Fibroblast of pulmonary artery (primary cell): Measurements from ENCODE around the gene DSG2.

Experiments used
- DNase-seq: peaks from one replicate; pipeline ENCODE4 v3.0.0-alpha.2; 2010; ENCODE audit warnings: low read depth
- H3K4me3 ChIP-seq: replicated peaks from 2 replicates; pipeline ENCODE4 v1.5.1; 2011; ENCODE audit warnings: low read depth, mild to moderate bottlenecking, control low read depth, low read length, moderate library complexity
- CTCF ChIP-seq: IDR thresholded peaks from 2 replicates; pipeline ENCODE4 v1.5.1; 2011; ENCODE audit warnings: mild to moderate bottlenecking, control low read depth, low read length, inconsistent platforms; ENCODE audit errors: missing control alignments

DSG2 gene

DNA sequence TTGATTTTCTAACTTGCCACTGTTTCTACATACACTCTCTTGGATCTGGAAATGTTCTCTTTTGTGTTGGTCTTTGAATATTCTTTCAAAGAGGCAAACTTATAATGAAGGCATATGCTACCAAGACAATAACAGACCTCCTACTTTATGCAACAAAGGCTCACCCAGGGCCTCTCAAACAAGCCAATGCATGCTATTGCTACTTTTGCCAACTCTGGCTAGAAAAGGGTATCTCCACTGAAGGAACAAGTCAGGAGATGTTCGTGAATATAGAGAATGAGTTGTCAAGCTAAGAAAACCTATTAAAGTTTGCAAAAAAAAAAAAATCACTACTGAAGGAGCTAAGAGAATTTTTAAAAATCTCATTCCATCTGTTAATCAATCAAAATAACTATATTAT, 15.9 kb upstream of the DSG2 start:
- no peak for DNase-seq
- H3K4me3 ChIP-seq = no peak overlapping the region
- TF ChIP-seq CTCF = no peak

DNA sequence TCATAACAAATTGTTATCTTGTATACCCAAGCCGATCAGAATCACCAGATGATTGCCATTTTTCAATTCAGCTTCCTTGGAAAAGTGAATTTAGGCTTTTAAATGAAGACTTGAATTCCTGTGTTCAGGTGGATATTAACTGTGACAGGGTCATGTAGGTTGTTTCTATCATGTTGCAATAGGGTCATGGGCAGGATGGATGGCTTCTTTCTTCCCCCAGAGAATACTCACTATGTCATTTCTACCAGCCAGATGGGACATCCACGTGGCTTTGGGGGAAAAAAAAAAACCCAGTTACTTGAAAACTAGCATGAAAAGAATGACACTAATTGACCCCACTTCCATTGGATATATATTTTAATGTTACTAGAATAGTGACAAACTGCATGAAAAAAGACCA, 14.6 kb upstream of the DSG2 start:
- no peak for DNase-seq
- no peak overlapping the region for H3K4me3 ChIP-seq
- TF ChIP-seq CTCF = no peak

GRCh38 chr18:31484461-31484860, 13.5 kb upstream of the DSG2 start:
- DNase-seq = no peak
- no peak for TF ChIP-seq CTCF
- H3K4me3 ChIP-seq = no peak overlapping the region

- H3K4me3 ChIP-seq = no peak overlapping the region
- no peak for TF ChIP-seq CTCF
- DNase-seq = peak; percentile 45
These were observed 11.8 kb upstream of the DSG2 start for GRCh38 chr18:31486165-31486564.

DNA sequence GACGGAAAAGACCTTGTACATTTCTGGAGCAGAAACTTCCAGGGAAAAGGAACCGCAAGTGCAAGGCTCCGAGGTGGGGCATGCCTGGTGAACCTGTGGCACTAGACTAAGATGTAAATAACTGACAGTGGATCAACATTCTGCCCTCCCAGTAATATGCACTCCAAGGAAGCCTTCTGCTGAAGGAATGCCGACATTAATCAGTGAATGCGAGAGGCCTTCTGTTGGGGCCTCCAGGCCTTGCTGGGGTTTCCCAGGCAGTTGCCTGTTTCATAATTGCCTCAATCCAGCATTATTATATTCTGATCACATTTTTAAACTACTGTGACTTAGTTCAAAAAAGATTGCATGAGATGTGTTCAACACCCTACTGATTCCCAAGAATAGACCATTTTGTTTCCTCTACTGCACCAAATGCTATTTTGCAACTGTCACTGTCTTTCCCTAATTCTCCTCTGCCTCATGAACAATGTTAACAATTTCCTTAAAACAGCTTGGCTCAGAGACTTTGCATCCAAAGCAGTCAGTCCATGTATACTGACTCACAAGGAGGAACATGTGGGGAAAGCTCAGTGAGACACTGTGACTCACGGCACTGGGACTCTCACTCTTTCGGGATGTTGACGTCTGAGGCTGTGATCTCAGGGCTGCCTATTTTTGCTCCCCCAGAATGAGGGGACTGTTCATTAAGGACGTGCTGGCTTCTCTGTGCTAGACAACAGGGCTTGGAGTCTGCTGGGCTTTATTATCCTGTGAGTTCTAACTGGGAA, 10.5 kb upstream of the DSG2 start:
- DNase-seq = peak; percentile 91
- no peak for TF ChIP-seq CTCF
- no peak overlapping the region for H3K4me3 ChIP-seq

- no peak overlapping the region for H3K4me3 ChIP-seq
- no peak for TF ChIP-seq CTCF
- no peak for DNase-seq
These were observed 8.7 kb upstream of the DSG2 start for GRCh38 chr18:31489311-31489710.

DNA sequence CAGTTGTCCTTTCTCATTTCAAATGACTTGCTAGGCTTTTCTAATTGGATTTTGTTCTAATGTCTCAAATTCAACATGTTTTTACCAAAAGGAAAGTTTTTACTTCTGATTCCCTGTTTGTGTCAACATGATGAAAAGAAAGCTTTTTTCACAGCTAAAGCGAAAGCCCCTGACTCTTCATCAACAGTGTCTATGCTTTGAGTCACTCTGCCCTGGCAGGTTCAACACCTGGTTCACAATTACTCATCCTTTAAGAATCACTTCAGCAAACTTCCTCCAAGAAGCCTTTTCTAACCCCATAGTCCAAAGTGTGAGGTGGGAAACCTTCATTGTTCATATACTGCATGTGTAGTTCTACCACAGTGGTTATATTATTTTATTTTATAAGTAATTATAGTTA, 7.6 kb upstream of the DSG2 start:
- H3K4me3 ChIP-seq = no peak overlapping the region
- no peak for DNase-seq
- no peak for TF ChIP-seq CTCF
